Neural cell (in vitro differentiated cells): Measurements from ENCODE around the gene ZCRB1.

Experiments
- POLR2AphosphoS5 ChIP-seq: IDR thresholded peaks from 2 replicates; pipeline ENCODE4 v1.6.1; 2012
- RAD21 ChIP-seq: fragments of 450-650 bp; conservative IDR thresholded peaks from 2 replicates; pipeline ENCODE4 v1.6.1; 2014; ENCODE audit warnings: antibody characterized with exemption, mild to moderate bottlenecking, moderate library complexity
- TAF1 ChIP-seq: IDR thresholded peaks from 2 replicates; pipeline ENCODE4 v1.6.1; 2012; ENCODE audit warnings: low read depth
- TF ChIP-seq, protein P1 (sequence below): fragments of 450-650 bp; IDR thresholded peaks from 2 replicates; pipeline ENCODE4 v1.5.1; 2014; ENCODE audit warnings: antibody characterized with exemption, mild to moderate bottlenecking, moderate library complexity; ENCODE audit not compliant: poor library complexity, severe bottlenecking

DNA sequence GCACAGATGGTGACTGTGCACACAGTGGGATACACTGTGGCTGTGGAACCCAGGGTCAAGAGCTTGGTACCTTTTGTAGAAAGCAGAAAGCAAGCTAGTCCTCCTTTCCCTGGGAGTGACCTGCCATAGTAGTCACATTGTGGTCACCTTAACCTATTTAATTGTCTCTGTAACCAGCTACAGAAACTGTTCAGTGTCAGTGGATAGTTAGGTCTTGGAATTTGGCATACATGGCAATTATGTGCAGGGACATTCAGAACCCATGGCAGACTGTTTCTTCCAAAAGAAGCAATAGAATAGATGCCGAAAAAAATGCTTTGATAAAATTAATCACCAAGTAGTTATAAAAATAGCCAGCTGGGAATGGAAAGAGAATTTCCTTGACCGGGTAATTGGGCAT, 30.4 kb upstream of the ZCRB1 start:
- TF ChIP-seq, protein P1, sequence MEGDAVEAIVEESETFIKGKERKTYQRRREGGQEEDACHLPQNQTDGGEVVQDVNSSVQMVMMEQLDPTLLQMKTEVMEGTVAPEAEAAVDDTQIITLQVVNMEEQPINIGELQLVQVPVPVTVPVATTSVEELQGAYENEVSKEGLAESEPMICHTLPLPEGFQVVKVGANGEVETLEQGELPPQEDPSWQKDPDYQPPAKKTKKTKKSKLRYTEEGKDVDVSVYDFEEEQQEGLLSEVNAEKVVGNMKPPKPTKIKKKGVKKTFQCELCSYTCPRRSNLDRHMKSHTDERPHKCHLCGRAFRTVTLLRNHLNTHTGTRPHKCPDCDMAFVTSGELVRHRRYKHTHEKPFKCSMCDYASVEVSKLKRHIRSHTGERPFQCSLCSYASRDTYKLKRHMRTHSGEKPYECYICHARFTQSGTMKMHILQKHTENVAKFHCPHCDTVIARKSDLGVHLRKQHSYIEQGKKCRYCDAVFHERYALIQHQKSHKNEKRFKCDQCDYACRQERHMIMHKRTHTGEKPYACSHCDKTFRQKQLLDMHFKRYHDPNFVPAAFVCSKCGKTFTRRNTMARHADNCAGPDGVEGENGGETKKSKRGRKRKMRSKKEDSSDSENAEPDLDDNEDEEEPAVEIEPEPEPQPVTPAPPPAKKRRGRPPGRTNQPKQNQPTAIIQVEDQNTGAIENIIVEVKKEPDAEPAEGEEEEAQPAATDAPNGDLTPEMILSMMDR = no peak
- no peak for TF ChIP-seq RAD21
- no peak for TF ChIP-seq TAF1
- no peak for TF ChIP-seq POLR2AphosphoS5
